Measurements from ENCODE around the gene NRIP2. TPM values are rescaled to one million over a fixed set of nuclear protein-coding genes. Genes with fewer than 3 reads are reported as not detected.

NRIP2 gene
- total and polyA plus RNA-seq, 2 experiments from 2014 or later = 0.95 TPM; not detected in 1

- Histone ChIP-seq H3K4me3 (no peak overlapping the region), H3K27ac (no peak overlapping the region), H3K27me3 (no peaks in the 10 kb centered on the region), H3K79me2 (peaks cover 28% of the 10 kb centered on the region), H3K4me1 (ENCODE audit: insufficient read depth) (peaks cover 8% of the 10 kb centered on the region), H2AFZ (no peak overlapping the region), H3K36me3 (replicated peaks; ENCODE audit: insufficient read depth, low read depth) (no peaks in the 10 kb centered on the region), H4K20me1 (ENCODE audit: insufficient read depth, poor library complexity, severe bottlenecking) (peaks cover 25% of the 10 kb centered on the region), H3K9me3 (ENCODE audit: low read depth) (no peaks in the 10 kb centered on the region), H3K4me2 (no peak overlapping the region), H3K9me2 (replicated peaks; ENCODE audit: insufficient read depth) (no peaks in the 10 kb centered on the region)
- no peak for DNase-seq (ENCODE audit: low spot score)
- WGBS (ENCODE audit: low lambda C conversion rate, missing lambda C conversion rate) = 90% methylated on average over 7 of the region's 7 CpGs
- TF ChIP-seq CTCF (IDR thresholded peaks at IDR 0.05; ENCODE audit: poor library complexity) (no peak), EZH2phosphoT487 (IDR thresholded peaks at IDR 0.05; ENCODE audit: low read depth, severe bottlenecking, unreplicated experiment) (no peak), EZH2 (IDR thresholded peaks at IDR 0.05; ENCODE audit: borderline replicate concordance) (no peak)
Measured at GRCh38 chr12:2797721-2798418, 37.0 kb downstream of the NRIP2 start.

DNA sequence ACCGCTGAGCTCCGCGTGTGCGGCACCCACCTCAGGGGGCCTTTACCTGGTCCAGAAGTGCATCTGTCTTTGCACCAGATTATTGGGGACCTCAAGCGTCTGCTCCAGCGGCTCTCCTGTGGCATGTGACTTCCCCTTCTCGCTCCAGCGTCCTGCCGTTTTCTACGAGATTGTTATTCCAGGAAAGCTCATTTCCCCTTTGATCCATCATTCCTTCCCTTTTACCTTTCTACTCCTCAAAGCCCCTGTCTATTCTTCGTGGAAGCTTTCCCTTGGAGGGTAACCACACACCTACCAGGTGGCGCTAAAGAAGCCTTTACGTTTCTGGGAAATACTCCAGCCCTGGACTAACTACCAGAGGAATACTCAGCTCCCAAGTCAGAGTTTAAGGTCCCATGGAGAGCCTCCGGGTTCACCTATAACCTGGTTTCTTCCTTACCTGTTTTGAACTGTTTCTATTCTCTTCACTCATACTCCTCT, 38.6 kb downstream of the NRIP2 start:
- Histone ChIP-seq H3K27ac (peak overlapping the region; percentile 43), H3K9me2 (replicated peaks; ENCODE audit: insufficient read depth) (no peaks in the 10 kb centered on the region), H3K4me1 (ENCODE audit: insufficient read depth) (peaks cover 8% of the 10 kb centered on the region), H3K27me3 (no peaks in the 10 kb centered on the region), H3K4me3 (peak overlapping the region; percentile 54), H3K36me3 (replicated peaks; ENCODE audit: insufficient read depth, low read depth) (no peaks in the 10 kb centered on the region), H4K20me1 (ENCODE audit: insufficient read depth, poor library complexity, severe bottlenecking) (peaks cover 25% of the 10 kb centered on the region), H3K4me2 (peak overlapping the region; percentile 99), H3K9me3 (ENCODE audit: low read depth) (no peaks in the 10 kb centered on the region), H2AFZ (peak overlapping the region; percentile 89), H3K79me2 (peaks cover 28% of the 10 kb centered on the region)
- peak; percentile 44 for DNase-seq (ENCODE audit: low spot score)
- 7% methylated on average over 14 of the region's 14 CpGs for WGBS (ENCODE audit: low lambda C conversion rate, missing lambda C conversion rate)
- TF ChIP-seq CTCF (IDR thresholded peaks at IDR 0.05; ENCODE audit: poor library complexity) (peak; percentile 22), EZH2 (IDR thresholded peaks at IDR 0.05; ENCODE audit: borderline replicate concordance) (no peak), EZH2phosphoT487 (IDR thresholded peaks at IDR 0.05; ENCODE audit: low read depth, severe bottlenecking, unreplicated experiment) (no peak)

DNA sequence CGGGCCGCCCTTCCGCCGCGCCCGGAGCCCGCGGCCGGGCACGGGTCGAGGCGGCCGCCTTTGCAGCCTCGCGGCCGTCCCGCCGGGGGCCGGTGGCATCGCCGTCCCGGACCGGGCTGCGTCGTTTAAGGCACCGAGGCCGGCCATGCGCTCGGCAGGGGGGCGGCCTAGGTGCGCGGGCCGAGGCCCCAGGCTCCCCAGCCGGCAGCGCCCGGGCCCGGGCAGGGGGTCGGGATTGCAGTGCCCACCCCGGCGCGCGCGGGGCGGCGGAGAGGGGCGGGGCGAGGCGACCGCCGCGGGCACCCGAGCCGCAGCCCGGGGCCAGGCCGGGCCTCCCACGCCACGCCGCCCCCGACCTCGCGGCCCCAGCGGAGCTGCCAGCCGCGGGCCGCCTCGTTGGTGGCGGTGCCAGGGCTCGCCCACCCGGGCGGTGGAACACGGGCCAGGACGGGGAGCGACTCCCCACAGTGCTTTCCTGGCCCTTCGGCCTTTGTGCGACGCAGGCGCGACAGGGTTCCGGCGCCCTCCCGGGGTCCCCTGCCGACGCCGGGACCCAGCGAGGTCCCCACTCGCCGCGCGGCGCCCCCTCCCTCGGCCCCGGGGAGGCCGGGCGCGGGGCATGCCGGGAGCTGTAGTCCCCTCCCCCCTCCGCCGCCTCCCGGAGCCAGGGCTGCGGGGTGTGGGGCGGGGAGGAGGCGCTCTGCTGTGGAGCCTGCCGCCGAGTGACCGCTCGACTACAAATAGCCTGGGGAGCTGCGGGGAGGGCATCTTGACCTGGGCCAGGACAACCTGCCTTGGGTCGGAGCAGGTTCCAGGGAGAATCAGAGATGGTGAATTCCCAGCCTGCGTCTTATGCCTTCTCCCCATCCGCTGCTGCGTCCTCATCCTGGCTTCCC, 39.3 kb downstream of the NRIP2 start:
- Histone ChIP-seq H3K4me2 (peak overlapping the region; percentile 99), H3K36me3 (replicated peaks; ENCODE audit: insufficient read depth, low read depth) (no peaks in the 10 kb centered on the region), H3K4me3 (peak overlapping the region; percentile 90), H3K4me1 (ENCODE audit: insufficient read depth) (peaks cover 8% of the 10 kb centered on the region), H4K20me1 (ENCODE audit: insufficient read depth, poor library complexity, severe bottlenecking) (peaks cover 25% of the 10 kb centered on the region), H3K9me3 (ENCODE audit: low read depth) (no peaks in the 10 kb centered on the region), H2AFZ (peak overlapping the region; percentile 89), H3K79me2 (peaks cover 28% of the 10 kb centered on the region), H3K27me3 (no peaks in the 10 kb centered on the region), H3K27ac (peak overlapping the region; percentile 77), H3K9me2 (replicated peaks; ENCODE audit: insufficient read depth) (no peaks in the 10 kb centered on the region)
- TF ChIP-seq CTCF (IDR thresholded peaks at IDR 0.05; ENCODE audit: poor library complexity) (no peak), EZH2phosphoT487 (IDR thresholded peaks at IDR 0.05; ENCODE audit: low read depth, severe bottlenecking, unreplicated experiment) (no peak), EZH2 (IDR thresholded peaks at IDR 0.05; ENCODE audit: borderline replicate concordance) (no peak)
- WGBS (ENCODE audit: low lambda C conversion rate, missing lambda C conversion rate) = 1% methylated on average over 34 of the region's 111 CpGs
- peak; percentile 89 for DNase-seq (ENCODE audit: low spot score)
